CD4-positive, alpha-beta T cell treated with Interleukin-17A for 4 hours (primary cell): ENCODE results near the gene MAPKAPK2.
"Not testable (repeated sequence)": the region's sequence is repeated elsewhere in the genome, so short reads cannot be mapped to it uniquely, and the experiment has no call there.

Source experiments
- DNase-seq: peaks from one replicate; pipeline ENCODE4 v3.0.0-alpha.2; 2020; ENCODE audit warnings: mixed read lengths

MAPKAPK2 gene

DNA sequence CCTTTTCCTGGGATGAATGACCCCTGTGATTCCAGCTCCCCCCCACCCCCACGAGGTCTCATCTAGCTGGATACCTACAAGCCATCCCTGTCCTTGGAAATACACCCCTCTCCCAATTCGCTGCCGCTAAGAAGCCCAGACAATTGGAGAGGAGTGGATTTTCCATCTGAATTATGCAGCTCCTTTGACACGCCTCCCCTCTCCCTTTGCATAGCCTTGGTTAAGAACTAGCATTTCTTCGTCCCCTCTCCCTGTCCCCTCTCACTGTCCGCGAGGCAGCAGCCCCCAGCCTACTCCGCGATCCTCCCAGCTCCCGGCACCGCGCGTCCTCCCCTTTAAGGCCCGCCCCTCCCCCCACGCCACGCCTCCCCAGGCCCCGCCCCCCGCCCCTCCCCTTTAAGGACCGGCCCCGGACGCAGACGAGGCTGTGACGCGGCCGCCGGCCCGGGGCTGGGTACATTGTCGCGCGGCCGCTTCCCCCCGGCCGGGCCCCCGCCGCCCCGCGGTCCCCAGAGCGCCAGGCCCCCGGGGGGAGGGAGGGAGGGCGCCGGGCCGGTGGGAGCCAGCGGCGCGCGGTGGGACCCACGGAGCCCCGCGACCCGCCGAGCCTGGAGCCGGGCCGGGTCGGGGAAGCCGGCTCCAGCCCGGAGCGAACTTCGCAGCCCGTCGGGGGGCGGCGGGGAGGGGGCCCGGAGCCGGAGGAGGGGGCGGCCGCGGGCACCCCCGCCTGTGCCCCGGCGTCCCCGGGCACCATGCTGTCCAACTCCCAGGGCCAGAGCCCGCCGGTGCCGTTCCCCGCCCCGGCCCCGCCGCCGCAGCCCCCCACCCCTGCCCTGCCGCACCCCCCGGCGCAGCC, at the start of gene MAPKAPK2:
Gene MAPKAPK2 (plus strand): TSS at position 428 of the 856 bp plus-strand sequence. CDS start 325 bp downstream, at position 753.
- DNase-seq, result peak; percentile 87

DNA sequence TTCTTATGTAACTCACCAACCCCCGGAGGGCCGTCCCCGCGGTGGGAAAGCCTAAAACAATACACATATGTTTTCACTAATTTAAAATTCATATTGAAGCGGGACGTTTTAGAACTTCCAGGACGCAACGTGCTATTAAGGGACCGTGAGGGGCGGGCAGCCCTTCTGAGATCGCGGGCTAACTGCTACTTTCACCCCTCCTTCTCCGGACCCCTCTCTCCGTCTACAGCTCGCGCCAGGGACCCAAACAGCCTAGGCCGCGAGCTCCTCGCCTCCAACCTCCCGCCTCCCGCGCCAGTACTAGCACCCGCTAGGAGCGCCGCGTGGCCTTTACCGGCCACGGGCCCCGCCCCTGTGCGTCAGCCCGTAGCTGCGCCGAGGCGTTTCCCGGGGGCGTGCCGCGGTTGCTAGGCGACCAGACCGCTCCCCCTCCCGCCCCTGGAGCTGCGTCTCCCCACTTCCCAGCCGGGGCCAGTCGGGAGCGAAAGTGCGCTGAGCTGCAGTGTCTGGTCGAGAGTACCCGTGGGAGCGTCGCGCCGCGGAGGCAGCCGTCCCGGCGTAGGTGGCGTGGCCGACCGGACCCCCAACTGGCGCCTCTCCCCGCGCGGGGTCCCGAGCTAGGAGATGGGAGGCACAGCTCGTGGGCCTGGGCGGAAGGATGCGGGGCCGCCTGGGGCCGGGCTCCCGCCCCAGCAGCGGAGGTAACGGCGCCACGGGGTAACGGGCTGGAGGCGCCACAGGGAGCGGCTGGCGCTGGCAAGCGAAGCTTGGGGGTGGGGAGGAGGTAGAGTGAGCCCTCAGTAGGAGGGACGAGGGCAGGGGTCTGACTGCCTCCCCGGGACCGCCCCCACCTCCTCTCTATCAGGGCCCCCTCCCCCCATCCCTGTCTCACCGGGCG, 49.4 kb upstream of the MAPKAPK2 start, which contains the start of gene DYRK3:
Gene DYRK3 (plus strand): TSS at position 457 of the 898 bp plus-strand sequence. CDS start 168 bp downstream, at position 625.
- DNase-seq, result peak; percentile 93

DNA sequence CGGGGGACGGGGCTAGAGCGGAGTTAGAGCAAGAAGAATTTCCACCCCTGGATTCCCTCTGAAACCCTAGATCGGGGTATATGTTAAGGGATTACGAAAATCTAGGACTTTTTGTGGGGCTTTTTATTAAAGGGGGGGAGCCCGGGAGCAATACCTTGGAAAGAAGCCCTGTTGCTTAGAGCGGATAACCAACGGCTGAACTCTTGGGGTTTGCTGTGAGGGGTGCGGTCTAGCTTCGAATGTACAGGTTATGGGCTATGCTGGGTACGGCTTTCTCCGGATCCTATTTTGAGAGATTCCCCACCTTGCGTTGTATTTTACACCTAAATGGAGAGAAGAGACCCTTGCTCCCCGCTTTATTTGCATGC, 48.7 kb upstream of the MAPKAPK2 start:
- DNase-seq, result peak; percentile 21

- DNase-seq, result no peak
These were observed 48.0 kb upstream of the MAPKAPK2 start for GRCh38 chr1:206636671-206637070.

GRCh38 chr1:206637605-206638004, 47.1 kb upstream of the MAPKAPK2 start:
- DNase-seq, result no peak

DNA sequence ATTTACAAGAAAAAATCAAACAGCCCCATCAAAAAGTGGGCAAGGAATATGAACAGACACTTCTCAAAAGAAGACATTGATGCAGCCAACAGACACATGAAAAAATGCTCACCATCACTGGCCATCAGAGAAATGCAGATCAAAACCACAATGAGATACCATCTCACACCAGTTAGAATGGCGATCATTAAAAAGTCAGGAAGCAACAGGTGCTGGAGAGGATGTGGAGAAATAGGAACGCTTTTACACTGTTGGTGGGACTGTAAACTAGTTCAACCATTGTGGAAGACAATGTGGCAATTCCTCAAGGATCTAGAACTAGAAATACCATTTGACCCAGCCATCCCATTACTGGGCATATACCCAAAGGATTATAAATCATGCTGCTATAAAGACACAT, 42.6 kb upstream of the MAPKAPK2 start:
- DNase-seq, result not testable (repeated sequence)

DNA sequence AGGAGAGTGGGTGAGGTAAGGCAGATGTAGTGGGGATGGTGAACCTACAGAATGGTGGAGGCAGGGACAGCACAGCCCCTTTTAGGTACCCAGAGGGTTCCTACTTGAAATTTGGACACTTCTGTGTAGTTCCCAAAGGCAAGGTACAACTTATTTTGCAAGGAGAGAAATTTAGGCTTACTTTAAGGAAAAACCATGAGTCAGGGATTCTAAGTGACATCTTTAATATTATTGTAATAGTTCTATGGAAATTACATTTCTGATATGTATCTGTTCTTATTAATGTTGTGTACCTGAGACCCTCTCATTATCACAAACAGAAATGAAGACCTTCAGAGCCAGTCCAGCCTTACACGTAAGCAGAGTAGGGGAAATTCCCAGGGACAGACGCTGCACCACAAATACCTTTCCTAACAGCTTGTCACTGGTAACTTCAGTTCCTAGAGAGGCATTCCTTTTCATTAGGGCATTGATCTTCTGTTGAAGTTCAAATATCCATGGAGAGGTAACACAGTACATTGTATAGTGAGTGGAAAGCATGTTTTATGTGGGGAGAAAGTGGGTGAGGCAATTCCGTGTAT, 41.5 kb upstream of the MAPKAPK2 start:
- DNase-seq, result no peak

DNA sequence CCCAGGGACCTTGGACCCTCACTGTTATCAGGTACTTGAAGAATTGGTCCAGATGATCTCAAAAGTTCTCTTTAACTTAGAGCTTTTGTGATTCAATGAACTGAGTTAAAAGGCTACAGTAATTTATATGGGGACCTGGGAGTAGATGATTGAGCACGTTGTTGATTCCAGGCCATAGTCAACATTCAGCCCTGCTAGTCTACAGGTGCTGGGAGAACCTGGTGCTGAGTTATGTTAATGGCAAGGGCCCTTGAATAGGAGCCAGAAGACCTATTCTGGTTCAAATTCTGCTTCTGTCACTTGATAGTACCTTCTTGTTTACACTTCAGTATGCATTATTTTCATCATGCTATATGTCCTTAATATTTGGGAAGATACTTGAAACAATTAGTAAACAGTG, 38.2 kb upstream of the MAPKAPK2 start:
- DNase-seq, result no peak

GRCh38 chr1:206647224-206647623, 37.5 kb upstream of the MAPKAPK2 start:
- no peak for DNase-seq

DNA sequence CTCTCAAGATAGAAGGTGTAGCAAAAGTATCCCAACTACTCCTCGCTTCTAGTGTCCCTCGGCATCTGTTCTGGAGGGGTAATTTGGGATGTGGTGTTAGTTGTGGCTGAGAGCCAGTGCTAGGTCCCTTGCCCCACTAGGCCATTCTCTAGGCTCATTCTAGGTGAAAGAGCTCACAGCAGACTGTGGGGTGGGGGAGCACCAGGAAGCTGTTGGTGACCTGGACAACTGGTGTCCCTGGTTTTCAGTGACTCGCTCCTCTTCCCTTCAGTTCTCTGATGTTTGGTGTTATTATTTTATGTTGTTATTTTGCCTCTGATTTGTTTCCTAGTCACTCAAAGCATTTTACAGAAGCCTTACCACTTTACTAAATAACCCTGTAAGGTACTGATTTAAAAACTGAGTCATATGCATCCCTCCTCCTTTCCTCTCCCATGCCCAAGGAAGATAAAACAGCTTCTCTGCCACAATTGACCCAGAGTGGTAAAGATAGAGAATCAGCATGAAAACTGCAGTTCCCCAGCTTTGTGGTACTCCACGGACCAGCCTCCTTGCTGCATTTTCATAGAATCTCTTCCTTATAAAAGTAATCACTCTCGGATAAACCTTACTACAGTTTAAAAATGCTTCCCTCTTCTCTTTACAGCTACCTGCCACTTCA, 35.3 kb upstream of the MAPKAPK2 start:
- DNase-seq, result no peak

- DNase-seq, result no peak
These were observed 33.7 kb upstream of the MAPKAPK2 start for GRCh38 chr1:206651014-206651413.

DNA sequence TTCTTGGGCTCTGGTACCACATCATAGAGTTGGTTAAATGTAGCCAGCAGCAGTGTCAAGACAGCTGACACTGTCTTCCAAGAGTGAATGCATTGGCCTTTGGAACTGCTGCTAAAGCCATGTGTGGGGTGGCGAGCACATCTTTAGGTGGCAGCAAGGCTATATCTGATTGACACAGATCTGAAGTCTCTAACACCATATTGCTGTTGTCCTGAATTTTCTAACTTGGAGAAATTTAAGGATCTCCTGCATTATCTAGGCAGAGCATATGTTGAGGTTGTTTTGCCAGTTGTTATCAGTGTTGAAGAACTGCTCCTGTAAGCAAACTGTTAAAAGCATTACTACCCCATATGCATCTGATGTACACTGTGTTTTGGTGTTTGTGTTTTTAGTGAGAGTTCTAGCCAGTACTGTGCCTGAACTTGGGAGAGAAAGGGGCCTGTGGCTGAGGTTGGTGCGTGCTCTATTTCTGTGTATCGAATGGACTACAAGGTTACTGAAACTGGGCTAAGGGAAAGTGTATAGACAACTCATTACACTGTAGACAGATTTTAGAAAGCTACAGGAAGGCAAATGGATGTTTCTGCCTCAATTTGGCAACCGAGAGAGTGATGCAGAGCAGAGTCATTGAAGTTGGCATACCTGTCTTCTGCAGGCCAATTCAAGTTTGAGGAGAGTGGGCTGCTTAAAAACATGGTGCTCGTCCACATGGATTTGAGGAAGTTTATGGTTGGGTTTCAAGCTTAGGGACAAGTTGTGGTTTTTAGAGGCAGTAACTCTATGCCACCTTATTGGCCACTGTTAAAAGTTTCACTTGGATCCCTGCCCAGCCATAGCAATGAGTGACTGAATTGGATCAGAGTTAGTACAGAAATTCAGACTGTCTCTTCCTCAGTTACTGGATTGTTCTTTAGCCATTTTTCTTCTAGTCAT, 32.5 kb upstream of the MAPKAPK2 start:
- DNase-seq, result no peak

- DNase-seq, result no peak
These were observed 30.8 kb upstream of the MAPKAPK2 start for GRCh38 chr1:206653715-206654459.

- DNase-seq, result no peak
These were observed 29.9 kb upstream of the MAPKAPK2 start for GRCh38 chr1:206654828-206655227.

- DNase-seq, result no peak
These were observed 29.2 kb upstream of the MAPKAPK2 start for GRCh38 chr1:206655471-206655882.

- no peak for DNase-seq
These were observed 27.8 kb upstream of the MAPKAPK2 start for GRCh38 chr1:206656936-206657335.

- no peak for DNase-seq
These were observed 27.0 kb upstream of the MAPKAPK2 start for GRCh38 chr1:206657751-206658150.

DNA sequence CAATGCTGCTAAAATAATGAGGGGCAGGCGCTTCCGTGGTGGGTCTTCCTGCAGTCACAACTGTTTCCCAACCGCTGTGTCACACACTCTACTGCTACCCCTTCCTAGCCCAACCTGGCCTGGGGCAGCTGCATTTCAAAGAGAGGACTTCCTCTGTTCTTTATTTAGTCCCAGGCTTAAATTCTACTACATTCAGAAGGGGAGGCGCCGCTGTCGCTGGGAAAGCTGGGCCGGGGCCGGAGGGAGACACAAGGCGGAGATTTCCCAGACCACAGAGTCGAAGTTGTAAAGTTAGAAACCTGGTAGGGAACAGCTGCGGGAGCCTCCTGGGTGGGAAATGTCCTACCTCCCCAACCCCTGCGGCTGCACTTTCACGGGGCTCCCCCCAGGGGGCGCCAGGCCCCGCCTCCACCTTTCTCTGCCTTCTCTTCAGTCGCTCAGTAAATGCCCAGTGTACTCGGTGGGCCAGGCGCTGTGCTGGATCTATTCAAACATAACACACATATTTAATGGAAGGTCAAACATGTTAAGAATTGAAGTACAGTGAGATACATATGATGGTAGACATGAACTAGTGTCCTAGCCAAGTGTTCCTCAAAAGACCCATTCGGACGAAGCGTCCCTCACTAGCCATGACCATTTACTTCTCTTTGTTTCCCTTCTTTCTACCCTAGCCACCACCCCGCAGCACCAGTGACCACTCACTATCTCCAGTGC, 26.3 kb upstream of the MAPKAPK2 start:
- peak; percentile 65 for DNase-seq

DNA sequence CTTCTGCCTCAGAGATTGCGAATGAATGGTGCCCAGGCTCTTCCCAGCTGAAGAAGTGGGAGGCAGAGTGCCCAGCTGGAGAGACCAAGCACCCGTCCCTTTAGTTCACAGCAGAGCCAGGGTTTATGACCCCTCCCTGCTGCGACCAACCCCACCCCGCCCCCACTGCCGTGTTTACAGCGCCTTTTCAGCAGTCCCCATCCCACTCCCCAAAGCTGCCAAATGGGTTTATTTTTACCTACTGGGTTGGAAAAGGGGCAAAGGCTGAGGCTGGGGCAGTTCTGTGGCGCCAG, 25.8 kb upstream of the MAPKAPK2 start:
- no peak for DNase-seq

DNA sequence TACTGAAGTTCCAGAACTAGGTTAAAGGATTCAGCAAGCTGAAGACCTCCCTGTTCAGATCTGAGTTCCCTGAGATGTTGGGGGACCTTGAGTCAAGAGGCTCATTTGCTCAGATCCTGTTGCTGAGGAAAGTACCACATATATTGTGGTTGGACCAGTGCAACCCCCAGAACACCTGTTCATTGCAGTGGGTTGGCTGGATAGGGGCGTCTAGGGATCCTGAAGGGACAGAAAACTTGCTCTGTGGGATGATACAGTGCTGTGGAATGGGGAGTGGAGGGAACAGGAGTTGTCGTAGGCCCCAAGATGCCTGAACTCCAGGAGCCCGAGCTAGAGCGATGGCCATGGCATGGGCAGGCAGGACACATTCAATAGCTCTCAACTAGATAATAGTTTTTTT, 24.6 kb upstream of the MAPKAPK2 start:
- DNase-seq, result no peak
